Kidney (tissue), 14 donors: ENCODE results near the gene LARGE1. TPM values are rescaled to one million over a fixed set of nuclear protein-coding genes. Genes with fewer than 3 reads are reported as not detected.

Source experiments
- DNase-seq, 5 donors: peaks; one replicate each; pipeline ENCODE4 v3.0.0-alpha.2; 2013 to 2020
- FAIRE-seq: peaks from 2 replicates; lab custom pipeline; 2012; peaks lifted over from hg19 to GRCh38; lab: Jason Lieb, UNC
- H3K27ac ChIP-seq, 2 donors: one replicate each; pipeline ENCODE4 v1.7.0; 2013; ENCODE audit warnings: low read depth in 2 of 2, low read length in 2 of 2, inconsistent platforms in 1 of 2
- H3K27me3 ChIP-seq: one replicate; pipeline ENCODE4 v1.7.1; 2013; ENCODE audit warnings: low read length, inconsistent platforms; ENCODE audit not compliant: control insufficient read depth, insufficient read depth
- H3K36me3 ChIP-seq, 3 donors: one replicate each; pipeline versions ENCODE4 v1.7.0 to v1.7.1; 2013; ENCODE audit warnings: low read length in 3 of 3, control low read depth in 1 of 3, inconsistent platforms in 1 of 3; ENCODE audit not compliant: insufficient read depth in 3 of 3, control insufficient read depth in 2 of 3
- H3K4me1 ChIP-seq, 3 donors: one replicate each; pipeline versions ENCODE4 v1.7.0 to v1.7.1; 2013; ENCODE audit warnings: low read length in 3 of 3, inconsistent platforms in 1 of 3, low read depth in 1 of 3; ENCODE audit not compliant: control insufficient read depth in 2 of 3, insufficient read depth in 2 of 3
- H3K4me3 ChIP-seq, 3 donors: one replicate each; pipeline versions ENCODE4 v1.7.0 to v1.8.1; 2013; ENCODE audit warnings: low read length in 3 of 3, control low read depth in 1 of 3, inconsistent platforms in 1 of 3
- H3K9ac ChIP-seq, 3 donors: one replicate each; pipeline versions ENCODE4 v1.7.0 to v1.7.1; 2013; ENCODE audit warnings: low read length in 3 of 3, control low read depth in 1 of 3, inconsistent platforms in 1 of 3
- H3K9me3 ChIP-seq, 3 donors: one replicate each; pipeline versions ENCODE4 v1.7.0 to v1.7.1; 2013; ENCODE audit warnings: low read length in 3 of 3, control low read depth in 1 of 3, inconsistent platforms in 1 of 3; ENCODE audit not compliant: control insufficient read depth in 2 of 3, insufficient read depth in 1 of 3
- CTCF ChIP-seq: IDR thresholded peaks from 3 replicates; pipeline ENCODE4 v1.5.1; 2012; ENCODE audit warnings: mild to moderate bottlenecking, moderate library complexity, borderline replicate concordance; ENCODE audit not compliant: insufficient read depth; ENCODE audit errors: extremely low read depth
- intact Hi-C: fragments of 100-400 bp; cut with DNase I; formaldehyde crosslinking; loops from one replicate; pipeline ENCODE4 v1.11.1; 2022
- polyA plus RNA-seq: library from polyadenylated mRNA; stranded (reverse); fragments of 350-450 nt; fragmentation: Illumina TruSeq; extraction: RNeasy Lipid Tissue Mini Kit (QIAGEN cat#74804); gene quantifications from one replicate; pipeline ENCODE4 v1.2.3, GENCODE V29; 2014; ENCODE audit warnings: low read depth, low replicate concordance; ENCODE audit not compliant: insufficient read depth
- total RNA-seq: library from RNA; stranded (reverse); fragmentation: NEBNext Ultra II Directional; extraction: Animal tissue kit (Norgen Biotek cat#: 25700); gene quantifications from one replicate; pipeline ENCODE4 v1.2.1, GENCODE V29; 2021
- donor health status: control.
- donor health status: control.
- donor health status: control.
- donor health status: control.
- donor health status: control.
- donor health status: DM: yes; HTN: yes; CAD: no.
- donor health status: Normal renal cell carcinoma (clear cell type).

The LARGE1 gene
- total and polyA plus RNA-seq, 2 donors from 2014 or later = 5.0 to 22.9 TPM

- no peak for FAIRE-seq
- intact Hi-C loops = no loop called here
Measured at GRCh38 chr22:33898121-33898520, 22.2 kb downstream of the LARGE1 start.

GRCh38 chr22:33897448-33897835 is 22.8 kb downstream of the LARGE1 start:
- FAIRE-seq = no peak
- Histone ChIP-seq H3K9me3 (peaks cover 0 to 4% (median 0%) of the 10 kb centered on the region in 3 donors), H3K9ac (no peak overlapping the region), H3K27ac (no peak overlapping the region), H3K36me3 (no peaks in the 10 kb centered on the region), H3K4me3 (no peak overlapping the region), H3K27me3 (no peaks in the 10 kb centered on the region), H3K4me1 (no peaks in the 10 kb centered on the region)
- TF ChIP-seq CTCF = no peak
- intact Hi-C loops = no loop called here
- no peak for DNase-seq

More at GRCh38 chr22:33898121-33898520, 22.2 kb downstream of the LARGE1 start:
- no peak for DNase-seq
- H3K27ac ChIP-seq = no peak overlapping the region
- TF ChIP-seq CTCF = no peak
- no peaks in the 10 kb centered on the region for H3K27me3 ChIP-seq
- no peak overlapping the region for H3K9ac ChIP-seq
- H3K4me3 ChIP-seq = no peak overlapping the region
- no peaks in the 10 kb centered on the region for H3K36me3 ChIP-seq
- H3K9me3 ChIP-seq = peaks cover 0 to 4% (median 0%) of the 10 kb centered on the region in 3 donors
- no peaks in the 10 kb centered on the region for H3K4me1 ChIP-seq

- Histone ChIP-seq H3K27ac (no peak overlapping the region), H3K36me3 (no peaks in the 10 kb centered on the region), H3K9ac (no peak overlapping the region), H3K27me3 (no peaks in the 10 kb centered on the region), H3K4me3 (no peak overlapping the region), H3K4me1 (no peaks in the 10 kb centered on the region), H3K9me3 (peaks cover 0 to 4% (median 0%) of the 10 kb centered on the region in 3 donors)
- intact Hi-C loops = no loop called here
- TF ChIP-seq CTCF = no peak
- DNase-seq (peak in 3 of 5 donors; percentile 48 to 67 (median 61)), FAIRE-seq (no peak)
Measured at GRCh38 chr22:33896575-33897447, 23.5 kb downstream of the LARGE1 start.
